Stimulated activated CD4-positive, alpha-beta T cell treated with anti-CD3 and anti-CD28 coated beads, TNF-alpha, amount 100 ng/mL, for 1 hour (primary cell): Measurements from ENCODE around the gene SH3BGRL2.

Experiments used
- DNase-seq, 3 donors: peaks; one replicate each; pipeline ENCODE4 v3.0.0-alpha.2; 2020; ENCODE audit warnings: low read depth in 3 of 3, low spot score in 1 of 3

Gene SH3BGRL2

DNA sequence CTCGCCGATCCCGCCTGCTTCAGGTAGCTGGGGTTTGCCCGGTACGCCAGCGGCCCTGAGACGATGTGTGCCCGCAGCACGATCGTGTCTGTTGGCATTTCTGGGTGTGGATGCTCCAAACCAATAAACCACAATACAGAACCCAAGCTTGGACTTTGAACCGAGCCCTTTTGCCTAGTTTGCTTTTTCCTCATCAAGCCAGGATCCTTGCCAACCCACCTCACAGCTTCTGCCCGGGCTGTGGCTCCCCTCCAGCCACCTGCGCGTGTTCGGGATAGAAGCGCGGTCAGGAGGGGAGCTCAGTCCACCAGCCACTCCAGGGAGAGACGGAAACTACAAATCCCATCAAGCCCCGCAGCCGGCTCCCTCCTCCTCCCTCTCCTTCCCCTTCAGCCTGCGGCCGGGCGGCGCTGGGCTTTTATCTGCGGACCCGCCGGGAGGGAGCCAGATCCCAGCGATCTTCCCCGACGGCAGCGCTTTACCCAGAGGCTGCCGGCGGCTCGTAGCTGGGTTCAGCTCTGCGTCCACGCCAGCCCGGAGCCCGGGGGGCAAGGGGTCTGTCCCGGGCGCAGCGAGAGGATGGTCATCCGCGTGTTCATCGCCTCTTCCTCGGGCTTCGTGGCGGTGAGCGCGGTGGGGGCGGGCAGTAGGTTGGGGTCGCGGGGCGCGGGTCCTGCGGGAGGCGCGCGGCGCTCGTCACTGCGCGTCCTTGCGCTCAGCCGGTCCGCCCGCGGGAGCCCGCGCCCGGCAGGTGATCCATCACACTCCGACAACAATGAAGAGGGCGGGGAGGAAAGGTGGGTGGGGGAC lies at the start of gene SH3BGRL2:
SH3BGRL2 (plus strand) TSS at position 447 of the 810 bp plus-strand sequence; CDS start at position 580, 133 bp downstream.
- DNase-seq = no peak

- no peak for DNase-seq
Measured at GRCh38 chr6:79584332-79584731, 46.8 kb upstream of the SH3BGRL2 start.

DNA sequence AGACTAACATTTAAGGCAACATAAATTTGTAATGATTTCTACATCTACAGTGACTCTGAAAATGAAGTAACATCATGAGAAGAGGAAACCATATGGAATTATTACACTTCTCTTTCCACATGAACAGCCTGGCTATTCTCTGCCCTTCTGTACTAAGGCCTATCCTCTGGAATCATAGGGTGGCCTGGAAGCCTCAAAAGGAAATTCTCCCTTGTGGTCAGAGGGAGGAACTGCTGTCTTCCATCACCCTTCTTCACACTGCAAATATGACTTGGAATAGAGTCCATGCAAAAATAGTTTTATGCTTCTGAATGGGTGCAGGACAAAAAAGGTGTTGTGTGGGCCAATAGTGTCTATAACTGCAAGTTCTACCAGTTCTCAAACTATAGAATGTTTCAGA lies 44.6 kb upstream of the SH3BGRL2 start:
- DNase-seq = no peak

GRCh38 chr6:79589701-79590100 lies 41.4 kb upstream of the SH3BGRL2 start:
- DNase-seq = no peak

- DNase-seq = no peak
Measured at GRCh38 chr6:79597155-79597554, 34.0 kb upstream of the SH3BGRL2 start.

- DNase-seq = no peak
Measured at GRCh38 chr6:79598012-79598411, 33.1 kb upstream of the SH3BGRL2 start.

DNA sequence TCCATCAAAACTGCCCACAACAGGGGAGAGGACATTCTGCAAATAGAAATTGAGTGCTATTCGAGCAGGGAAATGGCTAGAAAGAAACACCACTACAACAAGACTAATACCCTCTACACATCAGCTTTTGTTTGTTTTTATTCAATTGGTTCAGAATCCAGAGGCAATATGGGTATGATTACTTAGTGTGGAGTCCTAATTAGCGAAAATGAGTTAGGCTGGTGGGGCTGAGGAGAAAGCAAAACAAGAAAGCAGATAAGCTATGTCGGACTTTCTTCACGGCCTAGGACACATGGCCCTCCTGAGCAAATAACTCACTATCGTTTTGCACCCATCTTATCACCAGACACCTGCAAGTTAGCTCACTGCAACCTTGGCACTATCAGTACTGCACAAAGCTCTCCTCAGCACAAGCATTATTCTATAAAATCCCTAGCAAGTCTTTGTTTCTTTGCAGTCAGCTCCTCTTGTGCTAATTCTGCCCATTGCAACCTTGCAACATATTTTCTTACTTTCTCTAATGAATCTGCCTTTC lies 31.3 kb upstream of the SH3BGRL2 start:
- no peak for DNase-seq

- no peak for DNase-seq
Measured at GRCh38 chr6:79600313-79600712, 30.8 kb upstream of the SH3BGRL2 start.

- no peak for DNase-seq
Measured at GRCh38 chr6:79600812-79601609, 30.1 kb upstream of the SH3BGRL2 start.

DNA sequence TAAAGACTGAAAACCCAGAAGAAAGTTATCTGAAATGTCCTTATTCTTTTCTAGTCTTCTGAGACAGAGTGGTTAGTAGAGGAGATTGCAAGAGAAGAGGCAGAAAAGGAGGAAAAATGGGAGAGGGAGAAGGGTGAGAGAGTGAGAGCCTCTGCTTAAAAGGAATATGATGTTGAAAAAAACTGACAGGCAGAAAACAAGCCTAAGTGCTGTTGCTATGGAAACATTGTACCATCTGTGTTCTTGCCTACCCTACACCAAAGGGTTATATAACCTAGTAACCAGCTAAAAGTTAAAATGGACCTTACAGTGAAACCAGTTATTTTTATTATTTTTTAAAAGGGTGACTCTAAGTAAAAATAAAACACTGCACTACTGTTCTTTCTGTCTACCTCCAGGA lies 28.3 kb upstream of the SH3BGRL2 start:
- no peak for DNase-seq

- DNase-seq = no peak
Measured at GRCh38 chr6:79604583-79605037, 26.5 kb upstream of the SH3BGRL2 start.

- no peak for DNase-seq
Measured at GRCh38 chr6:79605061-79605460, 26.1 kb upstream of the SH3BGRL2 start.

DNA sequence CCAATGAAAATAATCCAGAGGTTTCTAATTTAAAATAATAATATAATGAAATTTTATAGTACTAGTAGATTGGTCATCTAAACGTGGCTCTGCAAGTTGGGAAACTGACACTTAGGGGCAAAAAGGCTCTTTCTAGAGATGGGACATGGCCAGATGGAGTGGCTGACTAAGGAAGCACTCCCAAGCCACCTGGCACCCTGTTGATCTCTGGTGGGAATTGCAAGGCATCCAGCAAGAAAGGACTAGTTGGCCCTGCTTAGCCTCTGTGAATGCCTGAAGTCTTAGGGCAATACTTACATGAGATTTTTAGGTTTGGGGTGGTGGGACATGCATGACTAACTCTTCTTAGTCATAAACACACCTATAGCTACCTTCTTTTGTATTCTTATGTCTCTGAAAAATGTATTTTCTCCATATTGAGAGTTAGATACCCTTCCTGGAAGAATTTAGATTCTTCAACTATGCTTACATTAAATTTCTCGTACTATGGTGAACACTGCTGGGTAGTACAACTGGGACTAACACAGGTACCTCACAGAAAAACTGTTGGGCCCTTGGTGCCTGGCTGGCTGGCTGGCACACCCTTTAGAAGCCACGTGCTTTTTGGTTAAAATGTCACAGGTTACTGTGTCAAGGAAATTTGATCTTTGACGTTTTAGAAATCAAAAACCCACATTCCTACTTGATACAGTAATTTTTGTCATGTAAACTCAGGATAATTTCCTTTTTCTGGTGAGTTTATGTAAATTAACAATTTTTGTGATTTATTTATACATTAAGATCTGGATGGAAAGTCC lies 25.0 kb upstream of the SH3BGRL2 start:
- no peak for DNase-seq

- DNase-seq = no peak
Measured at GRCh38 chr6:79607000-79607399, 24.1 kb upstream of the SH3BGRL2 start.

- no peak for DNase-seq
Measured at GRCh38 chr6:79608334-79609224, 22.6 kb upstream of the SH3BGRL2 start.

DNA sequence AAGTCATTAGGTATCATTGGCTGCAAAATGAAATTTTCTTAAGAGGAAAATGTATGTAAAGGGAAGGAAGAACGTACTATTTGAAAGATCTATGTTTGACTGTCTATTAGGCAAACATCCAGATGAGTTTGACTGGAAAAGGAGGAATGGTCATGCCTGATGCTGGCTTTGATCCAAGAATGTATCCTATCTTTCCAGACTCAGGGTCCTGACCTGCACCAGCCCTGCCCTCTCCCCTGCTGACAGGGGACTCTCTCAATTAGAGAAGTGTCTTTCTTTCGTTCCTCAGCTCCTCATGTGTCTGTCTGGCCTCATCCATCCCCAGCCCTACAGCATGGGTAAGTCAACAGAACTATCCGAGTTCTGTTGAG lies 21.9 kb upstream of the SH3BGRL2 start:
- DNase-seq = no peak

DNA sequence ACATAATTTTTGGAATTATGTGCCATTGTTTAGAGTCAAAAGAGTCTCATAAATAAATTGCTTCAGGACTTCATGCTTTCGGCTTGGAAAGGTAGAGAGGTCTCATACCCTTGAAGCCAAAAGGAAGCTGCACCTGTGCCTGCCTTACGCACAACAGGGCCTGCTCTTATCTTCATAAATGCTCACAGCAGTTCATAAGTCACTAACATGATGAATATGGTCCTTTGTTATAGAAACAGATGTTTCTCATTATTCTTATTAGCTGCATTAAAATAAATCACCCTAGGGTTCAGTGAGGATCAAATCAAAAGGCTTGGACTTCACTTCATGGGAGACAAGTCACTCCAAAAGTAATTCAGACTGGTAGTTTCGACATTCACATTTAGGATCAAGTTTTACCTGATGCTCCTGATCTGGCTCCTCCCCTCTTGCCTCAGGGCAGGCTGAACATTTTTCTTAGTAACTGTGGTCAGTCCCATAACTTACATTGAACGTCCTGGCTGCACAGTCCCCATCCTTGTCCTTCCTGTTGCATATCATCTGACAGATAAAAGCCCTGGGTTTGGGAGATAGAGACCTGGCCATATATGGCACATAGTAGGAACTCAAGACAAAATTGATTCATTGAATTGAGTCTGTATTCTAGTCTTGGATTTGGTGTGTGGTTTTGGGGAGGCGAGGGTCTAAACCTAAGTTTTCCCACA lies 20.7 kb upstream of the SH3BGRL2 start:
- DNase-seq = no peak

DNA sequence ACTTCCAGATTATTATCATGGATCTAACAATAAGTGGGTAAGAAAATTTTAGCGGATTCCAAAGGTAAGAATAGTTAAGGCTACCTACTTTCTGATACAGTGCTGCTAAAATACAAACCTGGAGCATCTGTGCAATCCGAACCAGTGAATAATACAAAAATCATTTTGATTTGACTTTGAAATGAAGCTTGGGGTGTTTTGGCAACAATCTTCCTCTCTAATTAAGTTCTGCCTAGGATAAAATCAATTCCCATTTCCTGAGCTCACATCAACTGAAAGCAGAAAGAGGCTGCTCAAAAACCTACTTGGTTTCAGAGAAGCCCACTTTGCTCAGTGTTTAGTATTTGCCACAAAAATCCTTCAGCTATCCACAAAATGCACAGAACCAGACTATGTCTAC lies 18.7 kb upstream of the SH3BGRL2 start:
- no peak for DNase-seq

GRCh38 chr6:79612918-79613317 lies 18.2 kb upstream of the SH3BGRL2 start:
- no peak for DNase-seq

DNA sequence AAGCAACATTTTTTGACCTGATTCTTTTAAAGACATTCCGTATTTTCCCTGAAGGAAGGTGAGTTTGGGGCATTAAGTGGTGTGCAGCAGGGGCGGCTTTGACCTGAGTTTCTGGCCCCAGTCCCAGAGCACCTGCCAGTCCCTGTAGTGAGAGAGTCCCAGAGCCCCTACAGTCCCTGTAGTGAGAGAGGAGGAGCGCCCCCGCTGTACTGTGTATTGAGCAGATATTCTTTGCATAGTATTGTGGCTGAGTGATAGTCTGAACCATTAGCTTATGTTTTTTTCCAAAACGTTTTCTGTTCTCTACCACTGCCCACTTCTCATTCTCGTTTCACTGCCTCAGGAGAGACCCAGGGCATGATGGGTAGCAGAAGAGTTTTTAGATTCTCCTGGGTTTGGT lies 17.2 kb upstream of the SH3BGRL2 start:
- DNase-seq = no peak
